H1 (cell line): Measurements from ENCODE around the gene ZNF3.

Experiments used
- CTCF ChIP-seq, 3 experiments: IDR thresholded peaks; 1 replicate in 2 of 3; 2 replicates in 1 of 3; pipeline versions ENCODE4 v1.5.1 to v1.6.1; 2011; ENCODE audit warnings: low read length in 3 of 3, mild to moderate bottlenecking in 3 of 3, inconsistent platforms in 2 of 3, low read depth in 1 of 3, moderate library complexity in 1 of 3; ENCODE audit not compliant: insufficient read depth in 1 of 3; ENCODE audit errors: control extremely low read depth in 1 of 3
- GTF2F1 ChIP-seq: IDR thresholded peaks from 2 replicates; pipeline ENCODE4 v1.6.1; 2012; ENCODE audit warnings: low read depth, low read length, improper control_type of control experiment, borderline replicate concordance
- HDAC2 ChIP-seq, 2 experiments: fragments of 300-600 bp in 1 of 2; sonication (generic) in 1 of 2; IDR thresholded peaks; 2 replicates each; pipeline ENCODE4 v1.6.1; 2011 to 2012; ENCODE audit warnings: low read depth in 2 of 2, low read length in 2 of 2, mild to moderate bottlenecking in 2 of 2, moderate library complexity in 2 of 2, borderline replicate concordance in 1 of 2, inconsistent platforms in 1 of 2

DNA sequence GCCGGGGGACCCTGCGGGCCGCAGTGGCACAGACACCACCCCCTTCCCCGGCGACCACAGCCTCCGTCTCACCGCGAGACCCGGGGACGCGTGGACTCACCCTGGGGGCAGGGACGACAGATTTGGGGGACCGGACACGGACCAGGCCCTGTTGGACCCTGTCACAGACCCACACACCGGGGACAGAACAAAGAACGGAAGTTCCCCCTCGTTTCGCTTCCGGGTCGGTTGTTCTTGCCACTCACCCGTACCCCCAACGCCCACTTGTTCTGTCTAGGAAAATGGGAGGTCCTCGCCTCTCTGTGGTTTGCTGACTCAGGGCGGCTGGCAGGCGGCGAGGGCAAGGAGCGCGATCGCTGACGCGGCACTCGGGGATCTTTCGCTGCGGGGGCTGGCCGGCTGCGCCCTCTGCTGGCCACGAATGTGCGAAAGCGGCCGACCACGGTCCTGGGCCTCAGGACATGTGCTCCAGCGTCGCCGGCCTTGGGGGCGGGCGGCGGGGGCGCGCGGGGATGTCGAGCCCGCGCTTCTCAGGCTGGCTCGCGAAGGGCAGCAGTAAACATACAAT lies at the start of gene ZNF3:
- TF ChIP-seq GTF2F1 = 0 out of 2 replicates have a peak, but pooled peaks have one; percentile 68
- TF ChIP-seq HDAC2 (IDR thresholded peaks at IDR 0.05; ENCODE audit: borderline replicate concordance in 1 of 2, low read depth in 2 of 2, low read length in 2 of 2) = peak; percentile 58 to 61; a peak in 2 of 4 replicates
- TF ChIP-seq CTCF (IDR thresholded peaks at IDR 0.05; ENCODE audit: control extremely low read depth in 1 of 3, insufficient read depth in 1 of 3, low read depth in 1 of 3, low read length in 3 of 3) = peak; percentile 84 to 94 (median 85)
